Glutamatergic neuron (in vitro differentiated cells): ENCODE data around the gene CDIP1. TPM values are rescaled to one million over a fixed set of nuclear protein-coding genes. Genes with fewer than 3 reads are reported as not detected.

ENCODE experiments used
- DNase-seq: peaks from one replicate; pipeline ENCODE4 v3.0.0; 2022
- H3K27ac Mint-ChIP-seq: one replicate; pipeline ENCODE4 v1.8.0; 2020; ENCODE audit warnings: mild to moderate bottlenecking, mixed read lengths, inconsistent platforms; ENCODE audit not compliant: unreplicated experiment
- H3K27me3 Mint-ChIP-seq: one replicate; pipeline ENCODE4 v1.8.0; 2020; ENCODE audit warnings: mild to moderate bottlenecking, moderate library complexity, mixed read lengths, inconsistent platforms; ENCODE audit not compliant: unreplicated experiment
- H3K36me3 Mint-ChIP-seq: one replicate; pipeline ENCODE4 v1.8.0; 2020; ENCODE audit warnings: mild to moderate bottlenecking, mixed read lengths, inconsistent platforms; ENCODE audit not compliant: unreplicated experiment
- H3K4me1 Mint-ChIP-seq: one replicate; pipeline ENCODE4 v1.8.0; 2020; ENCODE audit warnings: mild to moderate bottlenecking, low read depth, mixed read lengths, inconsistent platforms; ENCODE audit not compliant: unreplicated experiment
- H3K4me3 Mint-ChIP-seq: one replicate; pipeline ENCODE4 v1.8.0; 2020; ENCODE audit warnings: mild to moderate bottlenecking, mixed read lengths, inconsistent platforms; ENCODE audit not compliant: unreplicated experiment
- H3K9me3 Mint-ChIP-seq: one replicate; pipeline ENCODE4 v1.8.0; 2020; ENCODE audit warnings: mild to moderate bottlenecking, moderate library complexity, mixed read lengths, inconsistent platforms; ENCODE audit not compliant: unreplicated experiment
- total RNA-seq: library from RNA; stranded (reverse); fragmentation: NEBNext Ultra II Directional; extraction: Animal tissue kit (Norgen Biotek cat#: 25700); gene quantifications from one replicate; pipeline ENCODE4 v1.2.1, GENCODE V29; 2021; ENCODE audit not compliant: unreplicated experiment
- TF ChIP-seq, protein P1 (sequence below): fragments of 200-600 bp; sonication (generic); IDR thresholded peaks from one replicate; pipeline ENCODE4 v1.5.0; 2021; ENCODE audit not compliant: partially characterized antibody, unreplicated experiment

The CDIP1 gene
- total RNA-seq, 1 donor from 2014 or later = 51.6 TPM

DNA sequence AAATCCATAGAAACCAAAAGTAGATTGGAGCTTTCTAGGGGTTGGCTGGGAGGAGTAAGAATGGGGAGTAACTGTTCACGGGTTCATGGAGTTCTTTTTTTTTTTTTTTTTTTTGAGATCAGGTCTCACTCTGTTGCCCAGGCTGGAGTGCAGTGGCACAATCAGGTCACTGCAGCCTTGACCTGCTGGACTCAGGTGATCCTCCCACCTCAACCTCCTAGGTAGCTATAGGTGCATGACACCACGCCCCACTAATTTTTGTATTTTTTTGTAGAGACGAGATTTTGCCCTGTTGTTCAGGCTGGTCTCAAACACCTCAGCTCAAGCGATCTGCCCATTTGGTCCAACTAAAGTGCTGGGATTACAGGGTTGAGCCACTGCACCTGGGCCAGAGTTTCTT, 65.7 kb downstream of the CDIP1 start:
- H3K4me1 Mint-ChIP-seq = peaks cover 3% of the 10 kb centered on the region
- peak overlapping the region; percentile 49 for H3K4me3 Mint-ChIP-seq
- DNase-seq = no peak
- peaks cover 5% of the 10 kb centered on the region for H3K9me3 Mint-ChIP-seq
- no peak overlapping the region for H3K27ac Mint-ChIP-seq
- TF ChIP-seq, protein P1, sequence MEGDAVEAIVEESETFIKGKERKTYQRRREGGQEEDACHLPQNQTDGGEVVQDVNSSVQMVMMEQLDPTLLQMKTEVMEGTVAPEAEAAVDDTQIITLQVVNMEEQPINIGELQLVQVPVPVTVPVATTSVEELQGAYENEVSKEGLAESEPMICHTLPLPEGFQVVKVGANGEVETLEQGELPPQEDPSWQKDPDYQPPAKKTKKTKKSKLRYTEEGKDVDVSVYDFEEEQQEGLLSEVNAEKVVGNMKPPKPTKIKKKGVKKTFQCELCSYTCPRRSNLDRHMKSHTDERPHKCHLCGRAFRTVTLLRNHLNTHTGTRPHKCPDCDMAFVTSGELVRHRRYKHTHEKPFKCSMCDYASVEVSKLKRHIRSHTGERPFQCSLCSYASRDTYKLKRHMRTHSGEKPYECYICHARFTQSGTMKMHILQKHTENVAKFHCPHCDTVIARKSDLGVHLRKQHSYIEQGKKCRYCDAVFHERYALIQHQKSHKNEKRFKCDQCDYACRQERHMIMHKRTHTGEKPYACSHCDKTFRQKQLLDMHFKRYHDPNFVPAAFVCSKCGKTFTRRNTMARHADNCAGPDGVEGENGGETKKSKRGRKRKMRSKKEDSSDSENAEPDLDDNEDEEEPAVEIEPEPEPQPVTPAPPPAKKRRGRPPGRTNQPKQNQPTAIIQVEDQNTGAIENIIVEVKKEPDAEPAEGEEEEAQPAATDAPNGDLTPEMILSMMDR = no peak
- H3K27me3 Mint-ChIP-seq = peaks cover 6% of the 10 kb centered on the region
- no peaks in the 10 kb centered on the region for H3K36me3 Mint-ChIP-seq

DNA sequence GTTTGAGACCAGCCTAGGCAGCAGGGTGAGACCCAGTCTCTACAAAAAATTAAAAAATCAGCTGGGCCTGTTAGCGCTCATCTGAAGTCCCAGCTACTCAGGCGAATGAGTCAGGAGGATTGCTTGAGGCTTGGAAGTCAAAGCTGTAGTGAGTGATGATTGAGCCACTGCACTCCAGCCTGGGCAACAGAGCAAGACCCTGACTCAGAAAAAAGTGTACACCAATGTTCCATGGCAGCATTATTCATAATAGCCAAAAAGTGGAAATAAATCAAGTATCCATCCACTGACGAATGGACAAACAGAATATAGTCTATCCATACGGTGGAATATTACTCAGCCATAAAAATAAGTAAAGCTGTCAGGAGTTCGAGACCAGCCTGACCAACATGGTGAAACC, 66.7 kb downstream of the CDIP1 start:
- no peak overlapping the region for H3K4me3 Mint-ChIP-seq
- no peaks in the 10 kb centered on the region for H3K36me3 Mint-ChIP-seq
- TF ChIP-seq, protein P1 = no peak
- peaks cover 6% of the 10 kb centered on the region for H3K27me3 Mint-ChIP-seq
- no peak for DNase-seq
- peaks cover 5% of the 10 kb centered on the region for H3K9me3 Mint-ChIP-seq
- peaks cover 3% of the 10 kb centered on the region for H3K4me1 Mint-ChIP-seq
- H3K27ac Mint-ChIP-seq = no peak overlapping the region

DNA sequence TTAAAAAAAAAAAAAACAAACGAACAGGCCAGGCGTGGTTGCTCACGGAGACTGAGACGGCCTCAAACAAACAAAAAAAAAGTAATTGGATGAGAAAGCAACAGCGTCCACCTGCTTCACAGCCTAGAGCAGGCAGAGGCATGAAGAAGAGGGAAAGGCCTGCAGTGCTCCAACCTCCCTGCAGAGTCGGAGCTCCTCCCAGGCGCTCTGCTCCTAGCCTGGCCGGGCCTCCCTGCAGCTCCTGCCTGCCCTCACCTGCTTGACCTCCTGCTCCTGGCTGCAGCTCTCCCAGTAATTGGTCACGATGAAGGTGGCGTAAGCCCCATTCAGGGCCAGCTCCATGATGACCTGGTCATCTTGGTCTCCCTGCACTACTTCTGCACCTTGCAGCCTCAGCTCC, 69.6 kb downstream of the CDIP1 start:
- H3K9me3 Mint-ChIP-seq = peaks cover 3% of the 10 kb centered on the region
- no peak overlapping the region for H3K27ac Mint-ChIP-seq
- no peaks in the 10 kb centered on the region for H3K36me3 Mint-ChIP-seq
- no peak overlapping the region for H3K4me3 Mint-ChIP-seq
- peaks cover 4% of the 10 kb centered on the region for H3K27me3 Mint-ChIP-seq
- no peak for DNase-seq
- no peaks in the 10 kb centered on the region for H3K4me1 Mint-ChIP-seq
- TF ChIP-seq, protein P1 = no peak

DNA sequence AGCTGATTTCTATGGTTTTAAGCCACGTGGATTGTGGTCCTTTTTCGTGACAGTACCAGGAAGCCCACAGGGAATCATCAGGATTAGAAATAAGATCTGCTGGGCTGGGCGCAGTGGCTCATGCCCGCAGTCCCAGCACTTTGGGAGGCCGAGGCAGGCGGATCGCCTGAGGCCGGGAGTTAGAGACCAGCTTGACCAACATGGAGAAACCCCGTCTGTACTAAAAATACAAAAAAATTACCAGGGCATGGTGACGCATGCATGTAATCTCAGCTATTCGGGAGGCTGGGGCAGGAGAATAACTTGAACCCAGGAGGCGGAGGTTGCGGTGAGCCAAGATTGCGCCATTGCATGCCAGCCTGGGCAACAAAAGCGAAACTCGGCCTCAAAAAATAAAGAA, 70.7 kb downstream of the CDIP1 start:
- no peak for DNase-seq
- H3K27ac Mint-ChIP-seq = no peak overlapping the region
- H3K4me1 Mint-ChIP-seq = no peaks in the 10 kb centered on the region
- no peak overlapping the region for H3K4me3 Mint-ChIP-seq
- H3K9me3 Mint-ChIP-seq = peaks cover 4% of the 10 kb centered on the region
- H3K36me3 Mint-ChIP-seq = no peaks in the 10 kb centered on the region
- TF ChIP-seq, protein P1 = no peak
- H3K27me3 Mint-ChIP-seq = peaks cover 4% of the 10 kb centered on the region

DNA sequence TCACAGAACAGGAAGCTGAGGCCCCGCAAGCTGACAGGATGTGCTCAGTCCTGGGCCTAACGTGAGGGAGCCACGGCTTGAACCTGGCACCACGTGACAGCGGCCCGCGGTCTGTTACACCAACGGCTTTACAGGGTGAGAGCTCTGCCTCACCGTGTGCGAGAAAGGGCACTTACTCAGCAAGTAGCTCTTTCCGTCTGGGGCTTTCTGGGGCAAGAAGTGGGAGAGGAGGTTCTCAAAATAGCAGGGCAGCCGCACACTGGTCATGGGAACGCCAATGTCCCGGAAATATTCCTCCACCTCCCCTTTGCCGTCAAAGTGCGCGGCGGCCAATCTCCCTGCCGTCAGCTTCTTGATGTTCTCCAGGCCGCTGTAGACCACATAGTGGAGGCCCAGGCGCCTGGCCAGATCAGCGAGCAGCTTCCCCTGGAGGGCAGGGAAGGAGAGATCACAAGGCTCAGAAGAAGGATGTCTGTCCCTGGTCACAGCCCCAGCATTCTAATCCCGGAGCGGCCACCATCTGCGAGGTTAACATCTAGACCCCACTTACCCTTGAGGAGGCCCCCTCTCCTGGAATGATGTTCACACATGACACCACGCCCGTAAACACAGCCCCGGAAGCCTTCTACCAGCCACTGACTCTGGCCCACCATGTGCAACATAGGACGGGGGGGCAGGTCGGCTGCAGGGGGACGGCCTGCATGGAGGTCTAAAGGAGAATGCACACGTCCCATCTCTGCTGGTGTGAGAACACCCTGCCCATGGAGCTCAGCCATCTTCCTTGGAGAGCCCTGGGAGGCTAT, 72.4 kb downstream of the CDIP1 start:
- Mint-ChIP-seq H3K4me3 (no peak overlapping the region), H3K36me3 (no peaks in the 10 kb centered on the region)
- TF ChIP-seq, protein P1 = no peak

More for the DNA sequence above, 72.4 kb downstream of the CDIP1 start:
- peaks cover 4% of the 10 kb centered on the region for H3K27me3 Mint-ChIP-seq
- H3K9me3 Mint-ChIP-seq = peaks cover 6% of the 10 kb centered on the region
- H3K4me1 Mint-ChIP-seq = peaks cover under 1% of the 10 kb centered on the region
- no peak overlapping the region for H3K27ac Mint-ChIP-seq
- DNase-seq = no peak
